GM12872 (cell line): ENCODE data around the gene SCUBE1.

Experiments
- CTCF ChIP-seq: IDR thresholded peaks from 3 replicates; pipeline ENCODE4 v1.5.1; 2011; ENCODE audit warnings: low read depth, mild to moderate bottlenecking, low read length, moderate library complexity; ENCODE audit not compliant: insufficient read depth

Gene SCUBE1

DNA sequence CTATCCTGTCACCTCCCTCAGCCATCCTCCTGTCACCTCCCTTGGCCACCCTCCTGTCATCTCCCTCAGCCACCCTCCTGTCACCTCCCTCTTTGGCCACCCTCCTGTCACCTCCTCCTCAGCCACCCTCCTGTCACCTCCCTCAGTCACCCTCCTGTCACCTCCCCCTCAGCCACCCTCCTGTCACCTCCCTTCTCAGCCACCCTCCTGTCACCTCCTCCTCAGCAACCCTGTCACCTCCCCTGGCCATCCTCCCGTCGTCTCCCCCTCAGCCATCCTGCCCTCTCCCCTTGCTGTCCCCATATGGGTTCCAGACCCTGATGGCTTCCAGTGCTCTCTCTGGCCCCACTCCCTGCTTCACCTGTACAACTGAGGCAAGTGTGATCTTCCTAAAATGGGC lies 61.8 kb downstream of the SCUBE1 start:
- no peak for TF ChIP-seq CTCF

- TF ChIP-seq CTCF: no peak
Measured at GRCh38 chr22:43279867-43280522, 63.2 kb downstream of the SCUBE1 start.

- TF ChIP-seq CTCF: no peak
Measured at GRCh38 chr22:43277987-43278601, 65.1 kb downstream of the SCUBE1 start.

GRCh38 chr22:43277091-43277490 lies 66.1 kb downstream of the SCUBE1 start:
- TF ChIP-seq CTCF: no peak

DNA sequence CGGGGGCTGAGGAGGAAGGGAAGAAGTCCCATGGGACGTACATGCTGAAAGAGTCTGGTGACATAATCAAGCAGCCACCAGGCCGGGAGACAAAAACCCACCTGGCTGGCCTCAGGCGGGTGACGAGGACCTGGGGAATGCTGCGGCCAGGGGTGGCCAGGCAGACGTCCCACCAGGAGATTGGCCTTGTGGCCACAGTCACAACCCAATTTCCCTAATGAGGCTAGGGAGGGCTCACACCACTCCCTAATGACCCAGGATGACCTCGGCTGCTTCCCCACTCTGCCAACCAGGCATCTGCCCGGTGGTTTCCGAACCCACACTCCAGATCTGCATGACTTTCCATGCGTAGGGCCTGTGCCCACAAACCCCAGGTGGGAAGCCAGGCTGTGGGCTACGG lies 66.9 kb downstream of the SCUBE1 start:
- TF ChIP-seq CTCF: no peak

GRCh38 chr22:43275545-43276317 lies 67.4 kb downstream of the SCUBE1 start:
- TF ChIP-seq CTCF: no peak

GRCh38 chr22:43274595-43275240 lies 68.5 kb downstream of the SCUBE1 start:
- no peak for TF ChIP-seq CTCF
